Stimulated activated CD8-positive, alpha-beta memory T cell treated with anti-CD3 and anti-CD28 coated beads, Interleukin-15, amount 100 ng/mL, for 48 hours (primary cell): ENCODE measurements around the gene CLCF1.
A peak's percentile ranks its signal among the peaks of the same experiment; 100 is the strongest.
"Not testable (repeated sequence)": the region's sequence is repeated elsewhere in the genome, so short reads cannot be mapped to it uniquely, and the experiment has no call there.

Experiments used
- DNase-seq, 2 donors: peaks; one replicate each; pipeline ENCODE4 v3.0.0-alpha.2; 2020; ENCODE audit warnings: low read depth in 2 of 2

Gene CLCF1

GRCh38 chr11:67408437-67409200, 35.2 kb upstream of the CLCF1 start:
- DNase-seq = no peak

GRCh38 chr11:67407688-67408163, 34.3 kb upstream of the CLCF1 start:
- no peak for DNase-seq

GRCh38 chr11:67406969-67407687, 33.7 kb upstream of the CLCF1 start:
- no peak for DNase-seq

GRCh38 chr11:67406420-67406968, 33.1 kb upstream of the CLCF1 start:
- no peak for DNase-seq

GRCh38 chr11:67405688-67406339, 32.4 kb upstream of the CLCF1 start:
- no peak for DNase-seq

GRCh38 chr11:67405196-67405567, 31.8 kb upstream of the CLCF1 start:
- no peak for DNase-seq

- DNase-seq = peak in 1 of 2 donors; percentile 46
These were observed 31.3 kb upstream of the CLCF1 start for GRCh38 chr11:67404515-67405195.

- DNase-seq = not testable (repeated sequence)
These were observed 29.7 kb upstream of the CLCF1 start for GRCh38 chr11:67403085-67403484.

GRCh38 chr11:67402192-67402839, 28.9 kb upstream of the CLCF1 start:
- not testable (repeated sequence) for DNase-seq

GRCh38 chr11:67401495-67402191, 28.2 kb upstream of the CLCF1 start, which contains the start of gene PPP1CA:
TSS of gene PPP1CA (minus strand) at chr11:67401858. CDS start at chr11:67401782, 76 bp downstream.
- peak; percentile 85 to 86 for DNase-seq

GRCh38 chr11:67400942-67401494, 27.6 kb upstream of the CLCF1 start:
- DNase-seq = no peak

- DNase-seq = no peak
These were observed 27.0 kb upstream of the CLCF1 start for GRCh38 chr11:67400251-67400941.

GRCh38 chr11:67398661-67399563, 25.5 kb upstream of the CLCF1 start:
- DNase-seq = no peak

GRCh38 chr11:67397986-67398660, 24.7 kb upstream of the CLCF1 start:
- DNase-seq = no peak

GRCh38 chr11:67397536-67397935, 24.1 kb upstream of the CLCF1 start:
- DNase-seq = no peak

GRCh38 chr11:67396587-67397389, 23.4 kb upstream of the CLCF1 start:
- DNase-seq = no peak

GRCh38 chr11:67396259-67396581, 22.8 kb upstream of the CLCF1 start:
- no peak for DNase-seq
